IMR-90 (cell line): ENCODE data around the gene GOLGA1.

Source experiments
- BHLHE40 ChIP-seq: fragments of 150-350 bp; IDR thresholded peaks from 2 replicates; pipeline ENCODE4 v1.6.1; 2016; ENCODE audit warnings: mild to moderate bottlenecking, low read depth, low read length
- CTCF ChIP-seq: conservative IDR thresholded peaks from 2 replicates; pipeline ENCODE4 v1.5.1; 2012; ENCODE audit warnings: mild to moderate bottlenecking, low read depth, low read length, improper control_type of control experiment
- MAFK ChIP-seq: IDR thresholded peaks from 2 replicates; pipeline ENCODE4 v1.6.1; 2012; ENCODE audit warnings: low read depth, low read length, improper control_type of control experiment
- POLR2A ChIP-seq: IDR thresholded peaks from 2 replicates; pipeline ENCODE4 v1.6.1; 2012; ENCODE audit warnings: mild to moderate bottlenecking, low read depth, low read length
- RAD21 ChIP-seq: IDR thresholded peaks from 2 replicates; pipeline ENCODE4 v1.6.1; 2012; ENCODE audit warnings: low read length, improper control_type of control experiment
- RFX5 ChIP-seq: IDR thresholded peaks from 2 replicates; pipeline ENCODE4 v1.8.0; 2012; ENCODE audit warnings: low read depth, mild to moderate bottlenecking, low read length, moderate library complexity
- TF ChIP-seq, protein P1 (sequence below): fragments of 150-350 bp; IDR thresholded peaks from 2 replicates; pipeline ENCODE4 v1.6.1; 2017; ENCODE audit warnings: mild to moderate bottlenecking, antibody characterized with exemption, low read length, low read depth

DNA sequence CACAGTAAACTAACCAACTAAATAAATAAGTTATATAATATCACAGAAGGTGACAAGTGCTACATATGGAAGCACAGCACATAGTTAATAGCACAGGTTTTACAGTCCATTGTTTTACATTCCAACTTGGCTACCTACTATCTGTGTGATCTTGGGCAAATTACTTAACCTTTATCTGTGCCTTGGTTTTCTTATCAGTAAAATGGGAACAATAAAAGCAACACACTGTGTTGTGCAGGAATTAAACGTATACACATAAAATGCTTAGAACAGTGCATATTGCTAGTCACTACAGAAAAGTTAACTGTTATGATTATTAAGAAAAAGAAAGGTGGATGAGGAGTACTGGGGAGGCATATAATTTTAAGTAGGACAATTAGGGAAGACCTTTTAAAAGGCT, 42.8 kb upstream of the GOLGA1 start:
- TF ChIP-seq POLR2A (no peak), RAD21 (no peak), CTCF (no peak), MAFK (no peak), BHLHE40 (no peak), RFX5 (no peak)
- TF ChIP-seq, protein P1, sequence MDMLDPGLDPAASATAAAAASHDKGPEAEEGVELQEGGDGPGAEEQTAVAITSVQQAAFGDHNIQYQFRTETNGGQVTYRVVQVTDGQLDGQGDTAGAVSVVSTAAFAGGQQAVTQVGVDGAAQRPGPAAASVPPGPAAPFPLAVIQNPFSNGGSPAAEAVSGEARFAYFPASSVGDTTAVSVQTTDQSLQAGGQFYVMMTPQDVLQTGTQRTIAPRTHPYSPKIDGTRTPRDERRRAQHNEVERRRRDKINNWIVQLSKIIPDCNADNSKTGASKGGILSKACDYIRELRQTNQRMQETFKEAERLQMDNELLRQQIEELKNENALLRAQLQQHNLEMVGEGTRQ, result no peak
